ENCODE results near the gene STK11IP.

STK11IP gene

DNA sequence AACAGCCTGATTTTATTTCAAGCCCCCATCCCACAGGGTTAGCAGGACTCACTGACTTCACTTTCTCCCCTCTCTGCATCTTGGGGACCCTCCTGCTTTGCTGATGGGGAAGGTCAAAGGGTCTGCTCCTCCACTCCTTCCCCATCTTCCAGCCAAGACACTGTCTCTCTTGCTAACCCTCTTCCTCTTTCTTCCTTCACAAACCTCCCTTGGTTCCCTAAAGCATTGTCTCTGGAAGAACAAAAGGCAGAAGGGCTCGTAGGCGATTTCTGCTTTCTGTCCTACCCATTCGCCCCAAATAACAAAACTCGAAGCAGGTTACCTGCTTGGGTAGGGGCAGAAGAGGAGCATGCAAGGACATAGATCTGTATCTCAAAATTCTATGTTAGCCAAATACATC, 24.3 kb downstream of the STK11IP start:
- Histone ChIP-seq H3K27ac (ENCODE audit: low read length) (no peak overlapping the region), H4K20me1 (ENCODE audit: insufficient read depth, low read length) (no peaks in the 10 kb centered on the region), H3K27me3 (ENCODE audit: low read depth, low read length) (peaks cover 12% of the 10 kb centered on the region), H3K4me1 (ENCODE audit: low read length) (no peaks in the 10 kb centered on the region), H3K79me2 (ENCODE audit: low read length) (no peaks in the 10 kb centered on the region), H3K4me3 (ENCODE audit: low read length) (no peak overlapping the region), H3K4me2 (ENCODE audit: low read length) (no peak overlapping the region), H2AFZ (ENCODE audit: low read depth, low read length) (no peak overlapping the region), H3K36me3 (replicated peaks; ENCODE audit: low read depth, low read length) (no peaks in the 10 kb centered on the region), H3K9ac (ENCODE audit: low read length) (no peak overlapping the region), H3K9me3 (ENCODE audit: insufficient read depth, low read length) (no peaks in the 10 kb centered on the region)
- TF ChIP-seq, protein P1, sequence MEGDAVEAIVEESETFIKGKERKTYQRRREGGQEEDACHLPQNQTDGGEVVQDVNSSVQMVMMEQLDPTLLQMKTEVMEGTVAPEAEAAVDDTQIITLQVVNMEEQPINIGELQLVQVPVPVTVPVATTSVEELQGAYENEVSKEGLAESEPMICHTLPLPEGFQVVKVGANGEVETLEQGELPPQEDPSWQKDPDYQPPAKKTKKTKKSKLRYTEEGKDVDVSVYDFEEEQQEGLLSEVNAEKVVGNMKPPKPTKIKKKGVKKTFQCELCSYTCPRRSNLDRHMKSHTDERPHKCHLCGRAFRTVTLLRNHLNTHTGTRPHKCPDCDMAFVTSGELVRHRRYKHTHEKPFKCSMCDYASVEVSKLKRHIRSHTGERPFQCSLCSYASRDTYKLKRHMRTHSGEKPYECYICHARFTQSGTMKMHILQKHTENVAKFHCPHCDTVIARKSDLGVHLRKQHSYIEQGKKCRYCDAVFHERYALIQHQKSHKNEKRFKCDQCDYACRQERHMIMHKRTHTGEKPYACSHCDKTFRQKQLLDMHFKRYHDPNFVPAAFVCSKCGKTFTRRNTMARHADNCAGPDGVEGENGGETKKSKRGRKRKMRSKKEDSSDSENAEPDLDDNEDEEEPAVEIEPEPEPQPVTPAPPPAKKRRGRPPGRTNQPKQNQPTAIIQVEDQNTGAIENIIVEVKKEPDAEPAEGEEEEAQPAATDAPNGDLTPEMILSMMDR (IDR thresholded peaks at IDR 0.05; ENCODE audit: low read depth, low read length) = no peak
- no peak for TF ChIP-seq EZH2phosphoT487 (IDR thresholded peaks at IDR 0.05; ENCODE audit: low read depth)

DNA sequence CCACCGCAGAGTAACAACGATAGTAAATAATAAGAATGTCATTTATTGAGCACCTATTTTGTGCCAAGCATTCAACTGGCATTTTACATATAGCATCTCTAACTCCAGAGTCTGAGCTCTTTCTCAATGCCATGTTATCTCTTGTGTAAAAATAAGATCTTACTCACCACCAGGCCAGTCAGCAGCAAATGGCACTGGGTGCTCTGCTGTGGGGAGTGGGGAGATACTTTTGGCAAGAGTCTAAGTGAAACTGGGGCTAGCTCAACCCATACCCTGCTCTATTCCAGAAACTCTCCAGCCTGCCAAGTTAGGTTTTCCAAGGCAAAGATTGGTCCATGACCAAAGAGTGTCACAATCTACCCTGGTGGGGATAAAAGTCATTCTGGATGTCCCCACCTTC, 24.8 kb downstream of the STK11IP start:
- no peaks in the 10 kb centered on the region for H4K20me1 ChIP-seq (ENCODE audit: insufficient read depth, low read length)
- no peaks in the 10 kb centered on the region for H3K4me1 ChIP-seq (ENCODE audit: low read length)
- H3K9ac ChIP-seq (ENCODE audit: low read length) = no peak overlapping the region
- H3K4me2 ChIP-seq (ENCODE audit: low read length) = no peak overlapping the region
- no peaks in the 10 kb centered on the region for H3K9me3 ChIP-seq (ENCODE audit: insufficient read depth, low read length)
- H3K36me3 ChIP-seq (replicated peaks; ENCODE audit: low read depth, low read length) = no peaks in the 10 kb centered on the region
- H3K4me3 ChIP-seq (ENCODE audit: low read length) = no peak overlapping the region
- no peak overlapping the region for H2AFZ ChIP-seq (ENCODE audit: low read depth, low read length)
- H3K79me2 ChIP-seq (ENCODE audit: low read length) = no peaks in the 10 kb centered on the region
- TF ChIP-seq, protein P1 (IDR thresholded peaks at IDR 0.05; ENCODE audit: low read depth, low read length) = no peak
- TF ChIP-seq EZH2phosphoT487 (IDR thresholded peaks at IDR 0.05; ENCODE audit: low read depth) = no peak
- H3K27me3 ChIP-seq (ENCODE audit: low read depth, low read length) = peaks cover 15% of the 10 kb centered on the region
- no peak overlapping the region for H3K27ac ChIP-seq (ENCODE audit: low read length)

DNA sequence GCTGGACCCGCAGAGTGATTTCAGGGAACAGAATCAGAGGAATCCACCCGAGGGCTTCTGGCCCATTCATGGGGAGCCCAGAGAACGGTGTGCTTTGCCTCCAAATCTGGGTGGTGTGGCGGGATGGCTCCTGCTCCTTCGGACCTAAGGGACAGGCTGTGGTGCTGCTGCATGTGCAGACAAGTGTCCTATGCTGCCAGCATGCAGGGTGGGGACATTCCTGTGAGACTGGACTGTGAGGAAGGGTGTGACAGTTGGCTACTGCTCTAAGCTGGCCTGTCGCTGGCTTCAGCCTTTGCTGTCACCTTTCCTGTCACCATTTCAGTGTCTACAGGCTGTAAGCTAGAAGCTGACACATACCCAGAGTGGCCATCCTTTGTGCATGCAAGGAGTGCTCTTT, 26.9 kb downstream of the STK11IP start:
- no peaks in the 10 kb centered on the region for H3K9me3 ChIP-seq (ENCODE audit: insufficient read depth, low read length)
- no peak overlapping the region for H3K27ac ChIP-seq (ENCODE audit: low read length)
- H3K36me3 ChIP-seq (replicated peaks; ENCODE audit: low read depth, low read length) = no peaks in the 10 kb centered on the region
- no peak overlapping the region for H3K4me3 ChIP-seq (ENCODE audit: low read length)
- H2AFZ ChIP-seq (ENCODE audit: low read depth, low read length) = no peak overlapping the region
- no peak overlapping the region for H3K4me2 ChIP-seq (ENCODE audit: low read length)
- TF ChIP-seq EZH2phosphoT487 (IDR thresholded peaks at IDR 0.05; ENCODE audit: low read depth) = no peak
- TF ChIP-seq, protein P1 (IDR thresholded peaks at IDR 0.05; ENCODE audit: low read depth, low read length) = no peak
- H4K20me1 ChIP-seq (ENCODE audit: insufficient read depth, low read length) = no peaks in the 10 kb centered on the region
- no peak overlapping the region for H3K9ac ChIP-seq (ENCODE audit: low read length)
- no peaks in the 10 kb centered on the region for H3K4me1 ChIP-seq (ENCODE audit: low read length)
- no peaks in the 10 kb centered on the region for H3K79me2 ChIP-seq (ENCODE audit: low read length)
- peaks cover 15% of the 10 kb centered on the region for H3K27me3 ChIP-seq (ENCODE audit: low read depth, low read length)

DNA sequence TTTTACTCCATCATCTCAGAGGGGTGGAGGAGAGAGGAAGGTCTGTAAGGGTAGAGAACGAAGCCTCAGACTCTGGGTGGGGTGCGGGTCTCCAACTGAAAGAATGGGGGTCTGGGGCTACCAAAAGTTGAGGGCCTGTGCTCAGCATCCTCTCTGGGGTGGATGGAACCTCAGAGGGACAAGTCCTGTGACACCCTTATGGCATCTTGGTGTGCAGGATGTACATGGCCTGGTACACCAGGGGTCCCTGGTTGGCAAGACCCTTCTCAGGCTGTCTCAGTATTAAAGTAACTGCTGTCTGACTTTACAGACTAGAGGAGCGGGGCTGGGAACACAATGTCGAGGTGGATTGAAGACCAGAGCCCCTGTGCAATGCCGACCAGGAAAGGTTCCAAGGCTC, 27.5 kb downstream of the STK11IP start:
- no peaks in the 10 kb centered on the region for H3K4me1 ChIP-seq (ENCODE audit: low read length)
- H3K4me2 ChIP-seq (ENCODE audit: low read length) = no peak overlapping the region
- H3K9ac ChIP-seq (ENCODE audit: low read length) = no peak overlapping the region
- no peaks in the 10 kb centered on the region for H3K36me3 ChIP-seq (replicated peaks; ENCODE audit: low read depth, low read length)
- TF ChIP-seq EZH2phosphoT487 (IDR thresholded peaks at IDR 0.05; ENCODE audit: low read depth) = no peak
- TF ChIP-seq, protein P1 (IDR thresholded peaks at IDR 0.05; ENCODE audit: low read depth, low read length) = no peak
- H3K27me3 ChIP-seq (ENCODE audit: low read depth, low read length) = peaks cover 15% of the 10 kb centered on the region
- no peaks in the 10 kb centered on the region for H4K20me1 ChIP-seq (ENCODE audit: insufficient read depth, low read length)
- no peaks in the 10 kb centered on the region for H3K9me3 ChIP-seq (ENCODE audit: insufficient read depth, low read length)
- H3K27ac ChIP-seq (ENCODE audit: low read length) = no peak overlapping the region
- H3K4me3 ChIP-seq (ENCODE audit: low read length) = no peak overlapping the region
- no peaks in the 10 kb centered on the region for H3K79me2 ChIP-seq (ENCODE audit: low read length)
- H2AFZ ChIP-seq (ENCODE audit: low read depth, low read length) = no peak overlapping the region
